ENCODE results near the gene CAPN3.

Gene CAPN3

GRCh38 chr15:42355291-42355690 is 4.0 kb upstream of the CAPN3 start:
- DNase-seq (ENCODE audit: low read depth in 1 of 2, low spot score in 1 of 2): no peak

- no peak for DNase-seq (ENCODE audit: low read depth in 1 of 2, low spot score in 1 of 2)
These were observed 2.5 kb upstream of the CAPN3 start for GRCh38 chr15:42356851-42357250.

GRCh38 chr15:42358141-42358540 is 1.2 kb upstream of the CAPN3 start:
- no peak for DNase-seq (ENCODE audit: low read depth in 1 of 2, low spot score in 1 of 2)

DNA sequence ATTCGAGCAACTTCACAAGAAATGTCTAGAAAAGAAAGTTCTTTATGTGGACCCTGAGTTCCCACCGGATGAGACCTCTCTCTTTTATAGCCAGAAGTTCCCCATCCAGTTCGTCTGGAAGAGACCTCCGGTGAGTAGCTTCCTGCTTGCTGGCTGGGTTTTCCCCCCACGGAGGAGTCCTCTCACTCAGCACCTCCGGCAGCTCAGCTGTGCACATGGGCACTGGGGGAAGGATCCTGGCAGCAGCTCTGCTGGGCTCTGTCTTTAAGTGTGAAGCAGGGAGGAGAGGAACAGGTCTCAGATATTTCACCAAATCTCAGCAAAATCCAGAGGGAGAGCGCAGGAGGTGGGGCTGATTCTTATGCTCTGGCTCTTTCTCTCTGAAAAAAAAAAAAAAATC is 684 bp downstream of the CAPN3 start:
- DNase-seq (ENCODE audit: low read depth in 1 of 2, low spot score in 1 of 2): no peak

DNA sequence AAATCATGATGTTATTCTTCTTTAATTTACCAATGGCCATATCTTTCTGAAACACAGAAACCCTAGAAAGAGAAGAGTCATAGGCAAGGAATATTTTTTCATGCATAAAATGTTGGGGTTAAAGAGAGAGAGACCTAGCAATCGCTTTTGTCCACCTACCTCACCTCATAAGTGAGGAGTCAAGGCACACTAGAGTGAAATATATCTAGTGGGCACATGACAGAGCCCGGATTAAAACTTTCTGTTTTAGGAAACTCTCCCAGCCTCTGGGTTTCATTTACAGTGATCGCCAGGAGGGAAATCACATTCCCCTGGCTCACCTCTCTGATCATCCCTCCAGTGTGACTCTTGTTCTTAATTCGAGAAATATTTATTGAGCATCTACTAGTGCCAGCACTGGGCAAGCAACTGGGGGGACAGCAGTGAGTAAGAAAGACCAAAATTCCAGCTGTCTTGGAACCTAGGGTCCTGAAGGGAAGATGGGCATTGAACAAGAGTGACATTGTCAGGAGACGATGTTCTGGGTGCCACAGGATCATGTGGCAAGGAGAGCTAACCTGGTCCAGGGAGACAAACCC is 1.3 kb downstream of the CAPN3 start:
- no peak for DNase-seq (ENCODE audit: low read depth in 1 of 2, low spot score in 1 of 2)

GRCh38 chr15:42363487-42363886 is 4.2 kb downstream of the CAPN3 start:
- DNase-seq (ENCODE audit: low read depth in 1 of 2, low spot score in 1 of 2): no peak

- no peak for DNase-seq (ENCODE audit: low read depth in 1 of 2, low spot score in 1 of 2)
These were observed 4.6 kb downstream of the CAPN3 start for GRCh38 chr15:42363942-42364341.

DNA sequence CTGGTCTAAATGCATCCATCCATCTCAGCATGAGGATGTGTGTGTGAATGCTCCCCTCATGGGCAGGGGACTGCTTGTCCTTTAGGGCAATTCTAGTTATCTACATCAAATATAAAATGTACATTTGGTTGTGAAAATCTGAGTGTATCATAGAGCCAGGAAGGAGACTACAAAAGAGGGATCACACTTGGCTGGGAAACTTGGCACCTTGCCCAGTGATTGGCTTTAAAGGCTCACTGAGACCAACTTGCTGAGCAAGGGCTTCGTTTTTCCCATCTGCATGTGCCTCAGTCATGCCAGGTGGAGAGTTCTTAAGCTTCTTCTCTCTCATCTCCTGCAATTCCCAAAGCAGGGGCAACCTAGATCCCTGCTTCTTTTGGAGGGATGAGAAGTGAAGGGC is 5.2 kb downstream of the CAPN3 start:
- no peak for DNase-seq (ENCODE audit: low read depth in 1 of 2, low spot score in 1 of 2)

GRCh38 chr15:42365921-42366550 is 6.7 kb downstream of the CAPN3 start:
- no peak for DNase-seq (ENCODE audit: low read depth in 1 of 2, low spot score in 1 of 2)

- no peak for DNase-seq (ENCODE audit: low read depth in 1 of 2, low spot score in 1 of 2)
These were observed 7.7 kb downstream of the CAPN3 start for GRCh38 chr15:42367041-42367440.

- DNase-seq (ENCODE audit: low read depth in 1 of 2, low spot score in 1 of 2): no peak
These were observed 8.8 kb downstream of the CAPN3 start for GRCh38 chr15:42368096-42368495.

GRCh38 chr15:42371096-42371495 is 11.8 kb downstream of the CAPN3 start:
- DNase-seq (ENCODE audit: low read depth in 1 of 2, low spot score in 1 of 2): no peak

DNA sequence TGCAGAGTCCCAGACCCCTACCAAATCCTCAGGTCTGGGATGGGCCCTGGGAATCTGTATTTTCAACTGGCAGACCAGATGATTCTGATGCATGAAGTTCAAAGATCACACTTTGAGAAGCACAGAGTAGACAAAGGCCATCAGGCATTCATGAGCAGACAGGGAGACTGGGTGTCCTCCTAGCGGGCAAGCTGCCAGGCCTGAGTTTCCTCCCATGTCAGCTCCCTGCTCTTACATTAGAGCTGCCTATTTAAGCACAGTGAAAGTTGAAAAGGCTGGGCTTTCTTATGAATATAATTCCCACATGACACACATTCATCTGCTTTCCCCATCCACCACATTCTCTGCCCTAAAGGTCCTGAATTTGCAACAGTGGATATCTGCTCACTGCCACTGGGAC is 14.0 kb downstream of the CAPN3 start:
- DNase-seq (ENCODE audit: low read depth in 1 of 2, low spot score in 1 of 2): no peak

DNA sequence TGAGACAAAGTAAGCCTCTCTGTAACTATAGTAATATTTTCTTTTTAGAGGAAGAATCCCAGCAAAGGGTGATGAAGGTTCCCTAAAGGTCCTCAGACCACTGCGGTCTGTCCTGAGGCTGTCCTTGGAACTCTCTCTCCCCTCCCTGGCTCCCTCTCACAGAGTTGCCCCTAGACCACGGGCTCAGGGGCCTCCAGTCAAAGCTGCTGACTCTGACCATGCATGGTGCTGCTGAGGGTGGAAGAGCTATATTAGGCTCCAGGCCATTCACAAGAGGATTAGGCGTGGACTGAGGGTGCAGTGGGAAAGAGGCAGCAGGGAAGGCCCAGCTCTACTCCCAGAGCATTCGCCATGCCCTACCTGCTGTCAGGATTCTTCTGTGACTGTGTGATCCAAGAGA is 14.6 kb downstream of the CAPN3 start:
- no peak for DNase-seq (ENCODE audit: low read depth in 1 of 2, low spot score in 1 of 2)

DNA sequence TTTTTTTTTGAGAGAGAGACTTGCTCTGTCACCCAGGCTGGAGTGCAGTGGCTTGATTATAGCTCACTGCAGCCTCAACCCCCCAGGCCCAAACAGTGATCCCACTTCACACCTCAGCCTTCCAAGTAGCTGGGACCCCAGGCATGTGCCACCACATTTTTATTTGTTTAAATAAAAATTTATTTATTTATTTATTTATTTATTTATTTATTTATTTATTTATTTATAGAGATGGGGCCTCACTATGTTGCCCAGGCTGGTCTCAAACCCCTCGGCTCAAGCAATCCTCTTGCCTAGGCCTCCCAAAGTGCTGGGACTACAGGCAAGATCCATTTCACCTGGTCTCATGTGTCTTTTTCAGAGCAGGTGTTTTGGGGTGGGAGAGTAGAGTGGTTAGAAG is 15.5 kb downstream of the CAPN3 start:
- DNase-seq (ENCODE audit: low read depth in 1 of 2, low spot score in 1 of 2): no peak

- no peak for DNase-seq (ENCODE audit: low read depth in 1 of 2, low spot score in 1 of 2)
These were observed 16.0 kb downstream of the CAPN3 start for GRCh38 chr15:42375252-42375651.

- DNase-seq (ENCODE audit: low read depth in 1 of 2, low spot score in 1 of 2): no peak
These were observed 16.6 kb downstream of the CAPN3 start for GRCh38 chr15:42375941-42376340.

GRCh38 chr15:42378011-42378410 is 18.7 kb downstream of the CAPN3 start:
- DNase-seq (ENCODE audit: low read depth in 1 of 2, low spot score in 1 of 2): no peak

GRCh38 chr15:42384597-42384996 is 25.3 kb downstream of the CAPN3 start:
- no peak for DNase-seq (ENCODE audit: low read depth in 1 of 2, low spot score in 1 of 2)

DNA sequence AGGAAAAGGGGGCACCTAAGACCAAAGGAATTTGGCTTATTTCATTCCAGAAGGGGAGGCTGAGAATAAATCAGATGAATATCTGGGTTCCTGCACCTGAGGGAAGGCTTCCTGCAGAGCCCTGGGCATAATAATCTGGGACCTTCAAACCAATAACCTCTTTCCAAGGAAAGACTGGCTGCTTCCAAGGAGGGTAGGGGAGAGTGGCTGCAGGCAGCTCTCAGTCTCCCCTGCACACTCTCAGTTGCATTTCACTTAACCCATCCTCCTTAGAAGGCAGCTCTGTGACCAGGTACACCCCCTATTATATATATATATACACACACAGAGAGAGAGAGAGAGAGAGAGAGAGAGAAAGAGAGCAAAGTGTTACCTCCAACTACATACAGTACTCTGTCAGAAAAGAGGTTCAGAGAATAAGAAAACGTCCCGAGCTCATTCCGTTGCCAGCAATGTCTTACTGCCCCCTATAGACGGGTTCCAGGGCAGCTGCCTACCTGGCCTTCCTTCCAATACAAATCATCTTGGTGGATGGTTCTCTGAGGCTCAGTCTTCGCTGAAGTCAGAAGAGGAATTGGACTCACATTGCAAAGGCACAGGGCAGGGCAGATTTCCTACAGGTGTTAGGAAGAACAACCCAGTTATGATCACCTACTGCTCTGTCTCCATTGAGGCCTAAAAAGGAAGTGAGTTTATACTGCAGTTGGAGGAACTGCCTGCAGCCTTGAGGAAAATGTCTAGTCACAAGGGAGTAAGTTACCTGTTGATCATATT is 26.1 kb downstream of the CAPN3 start:
- no peak for DNase-seq (ENCODE audit: low read depth in 1 of 2, low spot score in 1 of 2)

DNA sequence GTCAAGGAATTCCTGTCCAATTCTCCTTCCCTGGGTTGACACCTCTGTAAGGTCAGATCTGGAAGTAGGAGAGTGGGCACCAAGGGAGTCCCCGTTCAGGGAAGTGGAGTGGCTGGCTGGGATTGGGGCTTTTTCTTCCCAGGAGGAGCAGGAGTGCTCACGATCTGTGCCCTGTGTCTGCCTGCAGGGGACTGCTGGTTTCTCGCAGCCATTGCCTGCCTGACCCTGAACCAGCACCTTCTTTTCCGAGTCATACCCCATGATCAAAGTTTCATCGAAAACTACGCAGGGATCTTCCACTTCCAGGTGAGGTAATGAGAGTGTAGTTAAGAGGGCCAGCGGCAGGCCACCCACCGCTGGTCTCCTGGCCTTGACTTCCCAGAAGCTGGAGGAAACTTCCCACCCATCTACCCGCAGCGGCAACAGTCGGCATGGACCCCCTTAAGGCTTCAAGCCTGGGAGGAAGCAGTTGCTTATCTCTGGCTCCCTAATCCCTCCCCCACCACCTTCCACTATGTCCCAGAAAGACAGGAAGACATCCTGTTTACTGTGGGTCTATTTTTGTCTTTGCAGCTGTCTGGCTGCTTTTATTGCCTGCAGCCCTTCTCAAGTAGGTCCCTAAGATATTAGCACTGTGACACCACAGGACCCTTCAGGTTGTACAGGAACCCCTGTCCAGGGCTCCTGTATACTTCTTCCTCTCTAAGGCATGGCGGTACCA is 26.8 kb downstream of the CAPN3 start:
- no peak for DNase-seq (ENCODE audit: low read depth in 1 of 2, low spot score in 1 of 2)

GRCh38 chr15:42387603-42388002 is 28.3 kb downstream of the CAPN3 start:
- DNase-seq (ENCODE audit: low read depth in 1 of 2, low spot score in 1 of 2): no peak

Data from activated CD4-positive, alpha-beta T cell treated with anti-CD3 and anti-CD28 coated beads, Interleukin-2, amount 50 U/mL, for 24 hours (primary cell).